ENCODE data around the gene THUMPD2. TPM values are rescaled to one million over a fixed set of nuclear protein-coding genes. Genes with fewer than 3 reads are reported as not detected.
A peak's percentile ranks its signal among the peaks of the same experiment; 100 is the strongest.

THUMPD2 gene, protein sequence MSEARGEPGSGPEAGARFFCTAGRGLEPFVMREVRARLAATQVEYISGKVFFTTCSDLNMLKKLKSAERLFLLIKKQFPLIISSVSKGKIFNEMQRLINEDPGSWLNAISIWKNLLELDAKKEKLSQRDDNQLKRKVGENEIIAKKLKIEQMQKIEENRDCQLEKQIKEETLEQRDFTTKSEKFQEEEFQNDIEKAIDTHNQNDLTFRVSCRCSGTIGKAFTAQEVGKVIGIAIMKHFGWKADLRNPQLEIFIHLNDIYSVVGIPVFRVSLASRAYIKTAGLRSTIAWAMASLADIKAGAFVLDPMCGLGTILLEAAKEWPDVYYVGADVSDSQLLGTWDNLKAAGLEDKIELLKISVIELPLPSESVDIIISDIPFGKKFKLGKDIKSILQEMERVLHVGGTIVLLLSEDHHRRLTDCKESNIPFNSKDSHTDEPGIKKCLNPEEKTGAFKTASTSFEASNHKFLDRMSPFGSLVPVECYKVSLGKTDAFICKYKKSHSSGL
- 16.5 and 18.7 TPM in 2 replicates for total RNA-seq
- long read RNA-seq, transcript THUMPD2-204 (10 exons, 1,970 nt) = major isoform, 8 of 42 reads
- long read RNA-seq, partial matches to known transcripts = 4 of 42 reads
- long read RNA-seq, other reads (novel, unspliced or antisense) = 29 of 42 reads

DNA sequence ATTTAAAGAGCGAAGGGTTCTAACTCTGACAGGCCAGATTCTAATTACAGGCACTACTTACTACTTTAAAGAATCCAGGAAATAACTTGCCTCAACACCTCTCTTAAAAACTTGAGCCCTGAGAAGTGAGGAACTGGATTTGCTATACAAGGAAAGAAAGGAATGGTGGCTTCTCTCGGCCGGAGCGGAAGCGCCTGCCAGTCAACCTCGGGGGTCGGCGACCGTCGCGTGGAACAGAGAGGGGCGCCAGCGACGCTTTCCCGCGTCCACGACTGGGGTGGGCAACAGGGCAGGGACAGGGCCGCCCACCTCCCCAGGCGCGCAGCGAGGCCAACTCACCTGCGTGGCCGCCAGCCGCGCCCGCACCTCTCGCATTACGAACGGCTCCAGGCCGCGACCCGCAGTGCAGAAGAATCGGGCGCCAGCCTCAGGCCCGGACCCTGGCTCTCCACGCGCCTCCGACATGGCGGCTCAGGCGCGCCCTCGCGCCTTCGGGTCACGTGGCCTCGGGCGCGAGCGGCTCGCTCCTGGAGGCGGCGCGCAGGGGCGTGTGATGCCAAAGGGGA, at the start of gene THUMPD2:
Gene THUMPD2 (minus strand): TSS at position 484 of the 566 bp plus-strand sequence. CDS start 19 bp downstream, at position 465.
- peaks cover 4% of the 10 kb centered on the region for H3K9me3 Mint-ChIP-seq (ENCODE audit: low read depth)
- H3K36me3 Mint-ChIP-seq (ENCODE audit: insufficient read depth) = peaks cover 8% of the 10 kb centered on the region
- H3K4me1 Mint-ChIP-seq (ENCODE audit: low read depth) = peaks cover 15% of the 10 kb centered on the region
- DNase-seq (ENCODE audit: low spot score, unreplicated experiment) = peak; percentile 58
- TF ChIP-seq, protein P1, sequence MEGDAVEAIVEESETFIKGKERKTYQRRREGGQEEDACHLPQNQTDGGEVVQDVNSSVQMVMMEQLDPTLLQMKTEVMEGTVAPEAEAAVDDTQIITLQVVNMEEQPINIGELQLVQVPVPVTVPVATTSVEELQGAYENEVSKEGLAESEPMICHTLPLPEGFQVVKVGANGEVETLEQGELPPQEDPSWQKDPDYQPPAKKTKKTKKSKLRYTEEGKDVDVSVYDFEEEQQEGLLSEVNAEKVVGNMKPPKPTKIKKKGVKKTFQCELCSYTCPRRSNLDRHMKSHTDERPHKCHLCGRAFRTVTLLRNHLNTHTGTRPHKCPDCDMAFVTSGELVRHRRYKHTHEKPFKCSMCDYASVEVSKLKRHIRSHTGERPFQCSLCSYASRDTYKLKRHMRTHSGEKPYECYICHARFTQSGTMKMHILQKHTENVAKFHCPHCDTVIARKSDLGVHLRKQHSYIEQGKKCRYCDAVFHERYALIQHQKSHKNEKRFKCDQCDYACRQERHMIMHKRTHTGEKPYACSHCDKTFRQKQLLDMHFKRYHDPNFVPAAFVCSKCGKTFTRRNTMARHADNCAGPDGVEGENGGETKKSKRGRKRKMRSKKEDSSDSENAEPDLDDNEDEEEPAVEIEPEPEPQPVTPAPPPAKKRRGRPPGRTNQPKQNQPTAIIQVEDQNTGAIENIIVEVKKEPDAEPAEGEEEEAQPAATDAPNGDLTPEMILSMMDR (IDR thresholded peaks at IDR 0.05; ENCODE audit: unreplicated experiment) = no peak
- peak within 1 kb of the TSS; percentile 83 for H3K4me3 Mint-ChIP-seq (ENCODE audit: low read depth)
- H3K27ac Mint-ChIP-seq = peak within 1 kb of the TSS; percentile 95
- H3K27me3 Mint-ChIP-seq = peaks cover 3% of the 10 kb centered on the region

DNA sequence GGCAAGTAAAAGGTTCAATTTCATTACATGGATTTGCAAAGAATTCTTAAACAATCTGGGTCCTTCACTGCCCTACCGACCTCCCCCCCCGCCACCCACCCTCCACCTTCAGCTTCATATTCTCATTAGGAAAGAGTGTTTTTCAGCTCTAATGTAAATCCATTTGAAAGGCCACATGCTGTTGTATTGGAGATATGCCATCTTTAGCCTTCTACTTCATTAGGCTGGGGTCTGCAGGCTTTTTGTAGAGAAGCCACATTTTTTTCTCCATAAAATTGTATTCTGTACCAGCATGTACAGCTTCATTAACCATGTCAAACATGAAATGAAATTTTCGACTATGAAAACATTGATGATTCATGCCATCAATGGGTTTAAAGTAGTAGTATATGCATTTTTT, 42.8 kb upstream of the THUMPD2 start:
- Mint-ChIP-seq H3K4me3 (ENCODE audit: low read depth) (no peak overlapping the region), H3K9me3 (ENCODE audit: low read depth) (peaks cover 5% of the 10 kb centered on the region), H3K4me1 (ENCODE audit: low read depth) (peaks cover 3% of the 10 kb centered on the region), H3K27ac (no peak overlapping the region), H3K36me3 (ENCODE audit: insufficient read depth) (peaks cover 2% of the 10 kb centered on the region), H3K27me3 (no peaks in the 10 kb centered on the region)
- TF ChIP-seq, protein P1 (IDR thresholded peaks at IDR 0.05; ENCODE audit: unreplicated experiment) = no peak
- no peak for DNase-seq (ENCODE audit: low spot score, unreplicated experiment)

DNA sequence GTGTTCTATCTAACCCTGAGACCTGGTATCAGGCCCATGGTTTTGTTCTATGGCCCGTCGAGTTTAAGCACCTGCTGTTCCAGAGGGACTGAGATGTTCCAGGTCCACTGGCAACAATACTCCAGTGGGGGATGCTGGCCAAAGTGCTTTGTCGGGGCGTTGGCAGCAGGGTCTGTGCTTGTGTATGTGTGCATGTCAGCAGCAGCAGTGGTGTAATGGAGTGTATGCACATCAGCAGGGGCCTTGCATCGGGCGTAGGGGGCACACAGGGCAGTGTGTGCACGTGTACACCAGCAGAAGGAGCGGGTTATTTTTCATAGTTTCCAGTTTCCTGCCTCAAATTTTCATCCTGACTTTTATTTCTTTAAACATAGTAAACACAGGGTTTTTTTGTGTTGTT, 37.8 kb upstream of the THUMPD2 start:
- TF ChIP-seq, protein P1 (IDR thresholded peaks at IDR 0.05; ENCODE audit: unreplicated experiment) = no peak
- H3K4me3 Mint-ChIP-seq (ENCODE audit: low read depth) = no peak overlapping the region
- no peak for DNase-seq (ENCODE audit: low spot score, unreplicated experiment)
- H3K27me3 Mint-ChIP-seq = no peaks in the 10 kb centered on the region
- H3K4me1 Mint-ChIP-seq (ENCODE audit: low read depth) = peaks cover 3% of the 10 kb centered on the region
- no peak overlapping the region for H3K27ac Mint-ChIP-seq
- H3K9me3 Mint-ChIP-seq (ENCODE audit: low read depth) = peaks cover 10% of the 10 kb centered on the region
- H3K36me3 Mint-ChIP-seq (ENCODE audit: insufficient read depth) = no peaks in the 10 kb centered on the region

DNA sequence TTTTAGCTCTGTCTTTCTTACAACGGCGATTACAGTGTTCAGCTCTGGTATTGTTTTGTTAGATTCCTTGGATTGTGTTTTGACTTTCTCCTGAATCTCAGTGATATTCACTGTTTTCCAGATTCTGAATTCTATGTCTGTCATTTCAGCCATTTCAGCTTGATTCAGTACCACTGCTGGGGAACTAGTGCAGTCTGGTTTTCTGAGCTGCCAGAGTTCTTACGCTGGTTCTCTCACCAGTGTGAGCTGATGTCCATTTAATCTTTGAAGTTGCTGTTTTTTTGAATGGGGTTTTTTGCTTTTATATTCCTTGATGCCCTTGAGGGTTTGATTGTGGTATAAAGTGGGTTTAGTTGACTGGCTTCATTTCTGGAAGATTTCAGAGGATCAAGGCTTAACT, 37.4 kb upstream of the THUMPD2 start:
- no peak for DNase-seq (ENCODE audit: low spot score, unreplicated experiment)
- Mint-ChIP-seq H3K36me3 (ENCODE audit: insufficient read depth) (no peaks in the 10 kb centered on the region), H3K9me3 (ENCODE audit: low read depth) (peaks cover 10% of the 10 kb centered on the region), H3K4me1 (ENCODE audit: low read depth) (peaks cover 3% of the 10 kb centered on the region), H3K4me3 (ENCODE audit: low read depth) (no peak overlapping the region), H3K27me3 (no peaks in the 10 kb centered on the region), H3K27ac (no peak overlapping the region)
- TF ChIP-seq, protein P1 (IDR thresholded peaks at IDR 0.05; ENCODE audit: unreplicated experiment) = no peak

DNA sequence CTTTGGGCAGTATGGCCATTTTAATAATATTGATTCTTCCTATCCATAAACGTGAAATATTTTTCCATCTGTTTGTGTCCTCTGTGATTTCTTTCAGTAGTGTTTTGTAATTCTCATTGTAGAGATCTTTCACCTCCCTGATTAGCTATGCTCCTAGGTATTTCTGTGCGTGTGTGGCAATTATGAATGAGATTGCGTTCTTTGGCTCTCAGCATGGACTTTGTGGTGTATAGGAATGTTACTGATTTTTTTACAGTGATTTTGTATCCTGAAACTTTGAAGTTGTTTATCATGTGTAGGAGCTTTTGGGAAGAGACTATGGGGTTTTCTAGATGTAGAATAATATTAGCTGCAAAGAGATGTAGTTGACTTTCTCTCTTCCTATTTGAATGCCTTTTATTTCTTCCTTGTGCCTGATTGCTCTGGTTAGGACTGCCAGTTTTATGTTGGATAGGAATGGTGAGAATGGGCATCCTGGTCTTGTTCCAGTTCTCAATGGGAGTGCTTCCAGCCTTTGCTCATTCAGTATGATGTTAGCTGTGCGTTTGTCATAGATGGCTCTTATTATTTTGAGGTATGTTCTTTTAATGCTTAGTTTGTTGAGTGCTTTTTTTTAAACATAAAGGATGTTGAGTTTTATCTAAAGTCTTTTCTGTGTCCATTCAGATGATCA, 27.0 kb upstream of the THUMPD2 start:
- Mint-ChIP-seq H3K27me3 (no peaks in the 10 kb centered on the region), H3K4me1 (ENCODE audit: low read depth) (no peaks in the 10 kb centered on the region), H3K4me3 (ENCODE audit: low read depth) (no peak overlapping the region), H3K27ac (no peak overlapping the region), H3K36me3 (ENCODE audit: insufficient read depth) (peaks cover 2% of the 10 kb centered on the region), H3K9me3 (ENCODE audit: low read depth) (peaks cover 61% of the 10 kb centered on the region)
- TF ChIP-seq, protein P1 (IDR thresholded peaks at IDR 0.05; ENCODE audit: unreplicated experiment) = no peak
- DNase-seq (ENCODE audit: low spot score, unreplicated experiment) = no peak

Measured in progenitor cell of endocrine pancreas (in vitro differentiated cells).